Esophagus squamous epithelium (tissue), 4 donors: Measurements from ENCODE around the gene FAM98C.

Source experiments
- POLR2A ChIP-seq, 4 donors: fragments of 450-650 bp; IDR thresholded peaks; one replicate each; pipeline ENCODE4 v1.6.1; 2017; ENCODE audit warnings: antibody characterized with exemption in 4 of 4, mild to moderate bottlenecking in 4 of 4, moderate library complexity in 3 of 4
- TF ChIP-seq, protein P1 (sequence below), 6 experiments: fragments of 450-650 bp in 4 of 6; fragments of 200-600 bp in 2 of 6; sonication (generic) in 2 of 6; IDR thresholded peaks; one replicate each; pipeline ENCODE4 v1.5.1; 2016 to 2019; ENCODE audit warnings: antibody characterized with exemption in 6 of 6, mild to moderate bottlenecking in 4 of 6, moderate library complexity in 4 of 6

DNA sequence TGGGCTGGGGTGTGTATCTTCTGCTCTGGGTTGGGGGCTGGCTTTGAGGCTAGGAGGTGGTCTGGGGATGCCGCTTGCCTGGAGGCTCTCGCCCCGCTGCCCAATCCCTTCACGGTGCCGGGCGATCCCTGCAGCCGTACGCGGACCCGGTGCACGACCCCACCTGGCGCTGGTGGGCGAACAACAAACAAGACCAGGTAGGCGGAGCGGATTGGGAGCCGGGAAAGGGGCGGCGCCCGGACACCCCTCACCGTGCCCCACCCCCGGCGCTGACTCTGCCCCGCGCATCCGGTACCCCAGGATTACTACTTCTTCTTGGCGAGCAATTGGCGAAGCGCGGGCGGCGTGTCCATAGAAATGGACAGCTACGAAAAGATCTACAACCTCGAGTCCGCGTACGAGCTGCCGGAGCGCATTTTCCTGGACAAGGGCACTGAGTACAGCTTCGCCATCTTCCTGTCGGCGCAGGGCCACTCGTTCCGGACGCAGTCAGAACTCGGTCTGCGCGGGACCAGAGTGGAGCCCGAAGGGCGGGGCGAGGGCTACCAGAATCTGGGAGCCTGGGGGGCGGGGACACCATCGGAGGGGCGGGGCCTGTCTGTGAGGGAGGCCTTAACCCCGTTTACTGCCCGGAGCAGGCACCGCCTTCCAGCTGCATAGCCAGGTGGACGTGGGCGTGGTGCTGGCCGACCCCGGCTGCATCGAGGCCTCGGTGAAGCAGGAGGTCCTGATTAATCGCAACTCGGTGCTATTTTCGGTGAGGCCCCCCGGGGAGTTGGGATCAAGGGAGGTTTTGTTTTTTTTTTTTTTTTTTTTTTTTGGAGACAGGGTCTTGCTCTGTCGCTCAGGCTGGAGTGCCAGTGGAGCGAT lies 40.6 kb upstream of the FAM98C start:
- TF ChIP-seq POLR2A (IDR thresholded peaks at IDR 0.05), result peak in 1 of 4 donors; percentile 45
- TF ChIP-seq, protein P1, sequence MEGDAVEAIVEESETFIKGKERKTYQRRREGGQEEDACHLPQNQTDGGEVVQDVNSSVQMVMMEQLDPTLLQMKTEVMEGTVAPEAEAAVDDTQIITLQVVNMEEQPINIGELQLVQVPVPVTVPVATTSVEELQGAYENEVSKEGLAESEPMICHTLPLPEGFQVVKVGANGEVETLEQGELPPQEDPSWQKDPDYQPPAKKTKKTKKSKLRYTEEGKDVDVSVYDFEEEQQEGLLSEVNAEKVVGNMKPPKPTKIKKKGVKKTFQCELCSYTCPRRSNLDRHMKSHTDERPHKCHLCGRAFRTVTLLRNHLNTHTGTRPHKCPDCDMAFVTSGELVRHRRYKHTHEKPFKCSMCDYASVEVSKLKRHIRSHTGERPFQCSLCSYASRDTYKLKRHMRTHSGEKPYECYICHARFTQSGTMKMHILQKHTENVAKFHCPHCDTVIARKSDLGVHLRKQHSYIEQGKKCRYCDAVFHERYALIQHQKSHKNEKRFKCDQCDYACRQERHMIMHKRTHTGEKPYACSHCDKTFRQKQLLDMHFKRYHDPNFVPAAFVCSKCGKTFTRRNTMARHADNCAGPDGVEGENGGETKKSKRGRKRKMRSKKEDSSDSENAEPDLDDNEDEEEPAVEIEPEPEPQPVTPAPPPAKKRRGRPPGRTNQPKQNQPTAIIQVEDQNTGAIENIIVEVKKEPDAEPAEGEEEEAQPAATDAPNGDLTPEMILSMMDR (IDR thresholded peaks at IDR 0.05), result no peak
